ENCODE data around the gene PTPRJ. TPM values are rescaled to one million over a fixed set of nuclear protein-coding genes. Genes with fewer than 3 reads are reported as not detected.

Gene PTPRJ
- total and polyA plus RNA-seq, 10 donors = 6.4 to 135 (median 74.6) TPM

DNA sequence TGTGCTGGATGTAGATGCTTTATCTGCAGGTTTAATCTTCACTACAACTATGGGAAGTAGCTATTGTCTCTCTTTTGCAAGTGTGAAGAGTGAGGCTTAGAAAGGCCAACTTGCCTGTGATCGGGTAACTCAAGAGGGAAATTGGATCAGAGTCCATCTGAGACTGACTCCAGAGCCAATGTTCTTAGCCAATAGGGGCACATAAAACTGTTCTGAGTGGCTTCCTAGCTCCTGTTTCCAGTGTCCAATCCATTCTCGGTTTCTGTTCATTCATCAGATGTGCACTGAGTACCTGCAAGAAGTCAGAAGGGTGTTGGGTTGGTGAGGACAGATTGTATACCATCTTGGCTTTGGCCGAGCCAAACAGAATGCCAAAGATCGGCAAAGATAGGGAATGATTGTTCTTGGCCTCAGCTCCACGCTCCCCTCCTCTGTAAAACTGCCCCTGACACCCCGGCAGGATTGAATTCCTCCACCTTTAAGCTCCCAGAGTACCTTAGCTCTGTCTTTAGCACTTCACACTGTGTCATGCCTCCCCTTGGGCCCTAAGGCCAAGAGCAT is 100.0 kb downstream of the PTPRJ start:
- peak overlapping the region in 6 of 8 donors; percentile 13 to 75 (median 64) for H3K27ac ChIP-seq
- intact Hi-C loops (cut with DNase I; ENCODE audit: low total_unique reads) = no loop called here

DNA sequence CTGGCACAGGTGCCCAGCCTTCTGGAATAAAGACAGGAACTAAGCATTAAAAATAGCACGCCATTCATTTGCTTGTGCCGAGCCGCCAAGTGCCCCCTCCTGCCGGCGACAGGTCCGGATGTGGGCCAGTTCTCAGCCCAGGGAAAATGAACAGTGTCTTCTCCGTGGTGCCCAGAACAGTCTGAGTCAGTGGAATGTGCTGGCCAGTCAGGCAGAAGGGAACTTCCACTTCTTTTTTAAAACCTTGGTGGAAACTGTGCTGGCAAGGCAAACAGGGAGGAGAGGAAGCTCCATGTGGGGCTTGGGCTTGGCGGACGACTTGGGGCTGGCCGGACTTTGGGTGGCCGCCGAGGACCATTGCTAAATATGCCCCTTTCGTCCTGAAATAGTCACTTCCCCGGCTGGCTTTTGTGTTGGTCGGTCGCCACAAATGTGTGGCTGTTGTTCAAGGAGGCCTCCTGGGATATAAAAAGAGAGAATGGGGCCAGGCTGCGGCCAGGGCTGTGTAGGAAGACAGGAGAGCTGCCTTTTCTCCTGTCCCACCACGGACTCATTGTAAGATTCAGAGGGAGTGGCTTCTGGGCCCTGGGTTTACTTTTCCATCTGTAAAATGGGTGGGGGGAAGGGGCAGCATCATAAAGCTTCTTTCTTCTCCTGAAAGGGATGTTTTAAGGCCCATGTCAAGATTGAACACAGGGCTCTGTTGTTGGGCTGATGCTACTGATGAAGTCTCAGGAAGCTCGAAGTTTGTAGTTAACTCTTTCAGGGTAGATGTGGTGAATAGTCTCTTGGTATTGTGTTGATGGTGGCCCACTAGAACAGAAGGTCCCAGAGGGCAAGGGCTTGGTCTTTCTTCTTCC is 101.0 kb downstream of the PTPRJ start:
- Histone ChIP-seq H3K36me3 (peaks cover 0 to 8% (median 0%) of the 10 kb centered on the region in 6 donors), H3K9me3 (no peaks in the 10 kb centered on the region), H3K4me3 (no peak overlapping the region), H3K27me3 (replicated peaks in 1 of 7) (no peaks in the 10 kb centered on the region), H3K27ac (peak overlapping the region; percentile 15 to 75 (median 60)), H3K4me1 (peaks cover 7 to 73% (median 41%) of the 10 kb centered on the region in 6 donors)
- TF ChIP-seq POLR2A (IDR thresholded peaks at IDR 0.05) = no peak
- peak; percentile 40 to 55 (median 53) for TF ChIP-seq POLR2AphosphoS5 (IDR thresholded peaks at IDR 0.05)
- TF ChIP-seq, protein P1, sequence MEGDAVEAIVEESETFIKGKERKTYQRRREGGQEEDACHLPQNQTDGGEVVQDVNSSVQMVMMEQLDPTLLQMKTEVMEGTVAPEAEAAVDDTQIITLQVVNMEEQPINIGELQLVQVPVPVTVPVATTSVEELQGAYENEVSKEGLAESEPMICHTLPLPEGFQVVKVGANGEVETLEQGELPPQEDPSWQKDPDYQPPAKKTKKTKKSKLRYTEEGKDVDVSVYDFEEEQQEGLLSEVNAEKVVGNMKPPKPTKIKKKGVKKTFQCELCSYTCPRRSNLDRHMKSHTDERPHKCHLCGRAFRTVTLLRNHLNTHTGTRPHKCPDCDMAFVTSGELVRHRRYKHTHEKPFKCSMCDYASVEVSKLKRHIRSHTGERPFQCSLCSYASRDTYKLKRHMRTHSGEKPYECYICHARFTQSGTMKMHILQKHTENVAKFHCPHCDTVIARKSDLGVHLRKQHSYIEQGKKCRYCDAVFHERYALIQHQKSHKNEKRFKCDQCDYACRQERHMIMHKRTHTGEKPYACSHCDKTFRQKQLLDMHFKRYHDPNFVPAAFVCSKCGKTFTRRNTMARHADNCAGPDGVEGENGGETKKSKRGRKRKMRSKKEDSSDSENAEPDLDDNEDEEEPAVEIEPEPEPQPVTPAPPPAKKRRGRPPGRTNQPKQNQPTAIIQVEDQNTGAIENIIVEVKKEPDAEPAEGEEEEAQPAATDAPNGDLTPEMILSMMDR (IDR thresholded peaks at IDR 0.05 in 8 of 11, conservative IDR thresholded peaks at IDR 0.05 in 3 of 11) = no peak
- 20 to 44% (median 27%) methylated on average over 17 to 19 of the region's 19 CpGs for WGBS, 5 donors
- peak; percentile 79 for DNase-seq
- intact Hi-C loops (cut with DNase I; ENCODE audit: low total_unique reads) = no loop called here

More for the DNA sequence above, 100.0 kb downstream of the PTPRJ start:
- TF ChIP-seq POLR2A (IDR thresholded peaks at IDR 0.05) (no peak), POLR2AphosphoS5 (IDR thresholded peaks at IDR 0.05) (no peak)
- TF ChIP-seq, protein P1 (IDR thresholded peaks at IDR 0.05 in 8 of 11, conservative IDR thresholded peaks at IDR 0.05 in 3 of 11) = no peak
- H3K9me3 ChIP-seq = no peaks in the 10 kb centered on the region
- peaks cover 7 to 73% (median 45%) of the 10 kb centered on the region in 6 donors for H3K4me1 ChIP-seq
- no peak for DNase-seq
- 87 to 94% (median 92%) methylated on average over 6 of the region's 6 CpGs for WGBS, 5 donors
- no peaks in the 10 kb centered on the region for H3K27me3 ChIP-seq (replicated peaks in 1 of 7)
- peaks cover 0 to 7% (median 0%) of the 10 kb centered on the region in 6 donors for H3K36me3 ChIP-seq
- no peak overlapping the region for H3K4me3 ChIP-seq

DNA sequence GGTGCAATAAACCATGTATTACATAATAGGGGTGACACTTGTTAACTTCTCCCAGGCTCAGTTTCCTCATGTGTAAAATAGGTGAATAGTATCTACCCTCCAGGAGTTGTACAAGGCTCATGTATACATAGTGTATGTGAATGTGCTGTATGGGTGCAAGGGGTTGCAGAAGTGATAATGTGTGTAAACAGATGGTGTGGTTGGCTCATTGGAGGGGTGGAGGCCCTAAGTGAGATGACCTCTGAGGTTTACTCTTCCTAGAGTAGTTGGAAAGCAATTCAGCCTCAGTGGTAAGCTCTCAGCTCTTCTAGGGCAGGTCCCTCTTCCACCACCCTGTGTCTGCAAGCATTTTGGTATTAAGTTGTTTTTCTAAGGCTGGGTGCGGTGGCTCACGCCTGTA is 102.4 kb downstream of the PTPRJ start:
- intact Hi-C loops (cut with DNase I; ENCODE audit: low total_unique reads) = no loop called here
- no peak for TF ChIP-seq POLR2AphosphoS5 (IDR thresholded peaks at IDR 0.05)
- TF ChIP-seq, protein P1 (IDR thresholded peaks at IDR 0.05 in 8 of 11, conservative IDR thresholded peaks at IDR 0.05 in 3 of 11) = no peak
- no peak for TF ChIP-seq POLR2A (IDR thresholded peaks at IDR 0.05)
- no peaks in the 10 kb centered on the region for H3K9me3 ChIP-seq

DNA sequence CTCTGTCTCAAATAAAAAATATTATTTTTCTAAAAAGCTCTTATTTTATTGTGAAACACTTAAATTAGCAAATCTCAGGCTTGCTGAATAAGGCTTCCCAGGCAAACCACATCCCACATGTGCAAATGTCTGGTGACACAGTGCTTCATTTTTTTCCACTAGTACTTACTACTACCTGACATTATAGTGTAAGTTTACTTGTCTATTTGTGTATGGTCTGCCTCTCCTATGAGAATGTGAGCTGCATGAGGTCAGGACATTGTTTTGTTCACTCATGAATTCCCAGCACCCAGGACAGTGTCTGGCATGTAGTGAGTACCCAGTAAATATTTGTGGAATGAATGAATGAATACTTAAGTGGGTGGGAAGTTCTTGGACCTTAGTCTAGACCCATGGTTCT is 103.1 kb downstream of the PTPRJ start:
- intact Hi-C loops (cut with DNase I; ENCODE audit: low total_unique reads) = no loop called here
- H3K36me3 ChIP-seq = peaks cover 0 to 6% (median 0%) of the 10 kb centered on the region in 6 donors
- H3K9me3 ChIP-seq = no peaks in the 10 kb centered on the region
- DNase-seq = no peak
- H3K4me3 ChIP-seq = no peak overlapping the region
- TF ChIP-seq POLR2AphosphoS5 (IDR thresholded peaks at IDR 0.05) (no peak), POLR2A (IDR thresholded peaks at IDR 0.05) (no peak)
- TF ChIP-seq, protein P1 (IDR thresholded peaks at IDR 0.05 in 8 of 11, conservative IDR thresholded peaks at IDR 0.05 in 3 of 11) = no peak
- H3K4me1 ChIP-seq = peaks cover 7 to 88% (median 49%) of the 10 kb centered on the region in 6 donors
- no peaks in the 10 kb centered on the region for H3K27me3 ChIP-seq (replicated peaks in 1 of 7)
- H3K27ac ChIP-seq = peak overlapping the region in 1 of 8 donors; percentile 9

More for the DNA sequence above, 102.4 kb downstream of the PTPRJ start:
- H3K4me1 ChIP-seq = peaks cover 7 to 85% (median 43%) of the 10 kb centered on the region in 6 donors
- DNase-seq = no peak
- peak overlapping the region in 2 of 8 donors; percentile 22 to 33 for H3K27ac ChIP-seq
- no peak overlapping the region for H3K4me3 ChIP-seq
- H3K36me3 ChIP-seq = peaks cover 0 to 6% (median 0%) of the 10 kb centered on the region in 6 donors
- WGBS, 5 donors = 82 to 100% (median 98%) methylated on average over 2 of the region's 2 CpGs
- no peaks in the 10 kb centered on the region for H3K27me3 ChIP-seq (replicated peaks in 1 of 7)
